ENCODE measurements around the gene SKAP1. TPM values are rescaled to one million over a fixed set of nuclear protein-coding genes. Genes with fewer than 3 reads are reported as not detected.

The SKAP1 gene
- polyA plus RNA-seq, 3 donors = 0.13 to 1.0 (median 0.52) TPM

DNA sequence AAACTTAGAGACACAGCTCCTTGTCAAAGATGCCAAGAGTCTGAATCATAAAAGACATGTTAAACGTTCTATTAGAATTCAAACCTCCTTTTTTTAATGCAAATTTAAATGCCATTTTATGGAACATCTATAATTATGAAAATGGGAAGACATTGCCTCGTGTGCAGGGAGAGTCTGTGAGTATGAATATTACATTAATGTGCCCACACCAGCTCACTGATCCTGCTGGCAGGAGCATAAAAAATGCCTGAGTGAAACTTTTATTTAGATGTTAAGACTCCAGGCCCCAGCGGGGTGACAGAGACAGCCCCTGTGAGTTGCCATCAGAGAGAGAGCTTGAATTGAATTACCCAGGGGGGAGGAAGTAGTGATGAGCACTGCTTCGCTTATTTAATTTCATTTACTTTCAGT is 237.7 kb downstream of the SKAP1 start:
- no peak overlapping the region for H3K27ac ChIP-seq (ENCODE audit: low read depth in 1 of 2, low read length in 2 of 2)
- peaks cover 7 to 10% of the 10 kb centered on the region in 2 donors for H3K27me3 ChIP-seq (ENCODE audit: control insufficient read depth in 2 of 2, insufficient read depth in 2 of 2, low read length in 2 of 2)
- DNase-seq = no peak
- no peak overlapping the region for H3K27ac Mint-ChIP-seq
- no CpG with 5 or more reads among the region's 4 CpGs for WGBS (ENCODE audit: insufficient coverage)
- no peak overlapping the region for H3K4me3 Mint-ChIP-seq
- H3K27me3 Mint-ChIP-seq (ENCODE audit: low read depth in 3 of 3) = peaks cover 17 to 30% (median 18%) of the 10 kb centered on the region in 3 donors
- H3K4me1 Mint-ChIP-seq = peaks cover 6% of the 10 kb centered on the region
- H3K4me3 ChIP-seq (replicated peaks in 1 of 3; ENCODE audit: low read depth in 2 of 3, low read length in 3 of 3) = no peak overlapping the region
- no peak overlapping the region for H3K4me2 ChIP-seq (replicated peaks; ENCODE audit: extremely low read depth, low read length, poor library complexity, severe bottlenecking)
- TF ChIP-seq, protein P1, sequence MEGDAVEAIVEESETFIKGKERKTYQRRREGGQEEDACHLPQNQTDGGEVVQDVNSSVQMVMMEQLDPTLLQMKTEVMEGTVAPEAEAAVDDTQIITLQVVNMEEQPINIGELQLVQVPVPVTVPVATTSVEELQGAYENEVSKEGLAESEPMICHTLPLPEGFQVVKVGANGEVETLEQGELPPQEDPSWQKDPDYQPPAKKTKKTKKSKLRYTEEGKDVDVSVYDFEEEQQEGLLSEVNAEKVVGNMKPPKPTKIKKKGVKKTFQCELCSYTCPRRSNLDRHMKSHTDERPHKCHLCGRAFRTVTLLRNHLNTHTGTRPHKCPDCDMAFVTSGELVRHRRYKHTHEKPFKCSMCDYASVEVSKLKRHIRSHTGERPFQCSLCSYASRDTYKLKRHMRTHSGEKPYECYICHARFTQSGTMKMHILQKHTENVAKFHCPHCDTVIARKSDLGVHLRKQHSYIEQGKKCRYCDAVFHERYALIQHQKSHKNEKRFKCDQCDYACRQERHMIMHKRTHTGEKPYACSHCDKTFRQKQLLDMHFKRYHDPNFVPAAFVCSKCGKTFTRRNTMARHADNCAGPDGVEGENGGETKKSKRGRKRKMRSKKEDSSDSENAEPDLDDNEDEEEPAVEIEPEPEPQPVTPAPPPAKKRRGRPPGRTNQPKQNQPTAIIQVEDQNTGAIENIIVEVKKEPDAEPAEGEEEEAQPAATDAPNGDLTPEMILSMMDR (IDR thresholded peaks at IDR 0.05) = no peak
- H4K20me1 ChIP-seq (ENCODE audit: insufficient read depth, low read length) = no peaks in the 10 kb centered on the region
- no peaks in the 10 kb centered on the region for H3K36me3 Mint-ChIP-seq
- no peak overlapping the region for H2AFZ ChIP-seq (ENCODE audit: insufficient read depth, low read depth, low read length, poor library complexity, severe bottlenecking)
- no peaks in the 10 kb centered on the region for H3K9me3 ChIP-seq (replicated peaks in 1 of 2; ENCODE audit: control insufficient read depth in 1 of 2, insufficient read depth in 1 of 2, low read length in 2 of 2)
- no peaks in the 10 kb centered on the region for H3K36me3 ChIP-seq (replicated peaks in 1 of 2; ENCODE audit: control insufficient read depth in 1 of 2, insufficient read depth in 2 of 2, low read length in 2 of 2)
- H3K9ac ChIP-seq (ENCODE audit: insufficient read depth, low read length, poor library complexity, severe bottlenecking) = no peak overlapping the region
- no peaks in the 10 kb centered on the region for H3K9me3 Mint-ChIP-seq
- no peaks in the 10 kb centered on the region for H3K4me1 ChIP-seq (ENCODE audit: control insufficient read depth in 1 of 2, insufficient read depth in 2 of 2, low read length in 2 of 2)
- no peaks in the 10 kb centered on the region for H3K79me2 ChIP-seq (ENCODE audit: insufficient read depth, low read length)
- intact Hi-C loops (cut with micrococcal nuclease) = no loop called here

DNA sequence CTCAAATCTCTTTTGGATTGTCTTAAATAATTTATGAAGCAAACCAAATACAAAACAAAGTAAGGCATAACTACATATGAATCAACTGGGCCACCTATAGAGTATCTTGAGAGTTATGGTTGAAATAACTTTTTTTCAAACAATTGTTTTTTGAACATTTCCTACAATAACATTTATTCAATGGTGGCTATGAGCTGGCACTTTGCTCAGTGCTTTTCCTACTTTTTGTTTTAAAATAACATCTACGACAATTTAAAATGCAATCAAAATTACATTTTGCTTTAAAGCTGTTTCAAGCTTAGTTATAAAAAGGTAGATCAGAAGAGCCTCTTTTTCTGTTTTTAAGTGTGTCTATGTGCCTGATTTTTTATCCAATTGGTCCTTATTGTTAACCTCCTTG is 238.7 kb downstream of the SKAP1 start:
- H3K4me2 ChIP-seq (replicated peaks; ENCODE audit: extremely low read depth, low read length, poor library complexity, severe bottlenecking) = no peak overlapping the region
- no peaks in the 10 kb centered on the region for H4K20me1 ChIP-seq (ENCODE audit: insufficient read depth, low read length)
- no peaks in the 10 kb centered on the region for H3K4me1 ChIP-seq (ENCODE audit: control insufficient read depth in 1 of 2, insufficient read depth in 2 of 2, low read length in 2 of 2)
- no peaks in the 10 kb centered on the region for H3K36me3 ChIP-seq (replicated peaks in 1 of 2; ENCODE audit: control insufficient read depth in 1 of 2, insufficient read depth in 2 of 2, low read length in 2 of 2)
- no peak overlapping the region for H3K9ac ChIP-seq (ENCODE audit: insufficient read depth, low read length, poor library complexity, severe bottlenecking)
- no peaks in the 10 kb centered on the region for H3K79me2 ChIP-seq (ENCODE audit: insufficient read depth, low read length)
- no peak overlapping the region for H3K27ac Mint-ChIP-seq
- TF ChIP-seq, protein P1 (IDR thresholded peaks at IDR 0.05) = no peak
- no CpG with 5 or more reads among the region's 1 CpG for WGBS (ENCODE audit: insufficient coverage)
- no peak overlapping the region for H3K4me3 Mint-ChIP-seq
- peaks cover 6% of the 10 kb centered on the region for H3K4me1 Mint-ChIP-seq
- no peaks in the 10 kb centered on the region for H3K36me3 Mint-ChIP-seq
- intact Hi-C loops (cut with micrococcal nuclease) = no loop called here
- no peak for DNase-seq
- no peaks in the 10 kb centered on the region for H3K9me3 Mint-ChIP-seq
- H3K27me3 Mint-ChIP-seq (ENCODE audit: low read depth in 3 of 3) = peaks cover 18 to 23% (median 18%) of the 10 kb centered on the region in 3 donors
- no peak overlapping the region for H2AFZ ChIP-seq (ENCODE audit: insufficient read depth, low read depth, low read length, poor library complexity, severe bottlenecking)
- H3K27me3 ChIP-seq (ENCODE audit: control insufficient read depth in 2 of 2, insufficient read depth in 2 of 2, low read length in 2 of 2) = peaks cover 7 to 10% of the 10 kb centered on the region in 2 donors
- no peaks in the 10 kb centered on the region for H3K9me3 ChIP-seq (replicated peaks in 1 of 2; ENCODE audit: control insufficient read depth in 1 of 2, insufficient read depth in 1 of 2, low read length in 2 of 2)
- no peak overlapping the region for H3K4me3 ChIP-seq (replicated peaks in 1 of 3; ENCODE audit: low read depth in 2 of 3, low read length in 3 of 3)
- no peak overlapping the region for H3K27ac ChIP-seq (ENCODE audit: low read depth in 1 of 2, low read length in 2 of 2)
